Uterus (tissue), 4 donors: ENCODE measurements around the gene SCYL1. TPM values are rescaled to one million over a fixed set of nuclear protein-coding genes. Genes with fewer than 3 reads are reported as not detected.

Experiments used
- DNase-seq, 2 donors: peaks; one replicate each; pipeline ENCODE4 v3.0.0-alpha.2; 2019 to 2020
- H3K27ac ChIP-seq, 2 donors: fragments of 200-600 bp; sonication (generic); 1 replicate in 1 of 2; 2 replicates in 1 of 2; pipeline ENCODE4 v1.5.1; 2016 to 2018
- H3K27me3 ChIP-seq, 2 donors: fragments of 200-600 bp; sonication (generic); one replicate each; pipeline ENCODE4 v1.5.1; 2018 to 2019; ENCODE audit warnings: control low read depth in 1 of 2
- H3K36me3 ChIP-seq, 2 donors: fragments of 200-600 bp; sonication (generic); one replicate each; pipeline ENCODE4 v1.5.1; 2019; ENCODE audit warnings: control low read depth in 1 of 2
- H3K4me1 ChIP-seq, 2 donors: fragments of 200-600 bp; sonication (generic); one replicate each; pipeline ENCODE4 v1.5.1; 2018 to 2019; ENCODE audit warnings: control low read depth in 1 of 2
- H3K4me3 ChIP-seq, 2 donors: fragments of 200-600 bp; sonication (generic); 1 replicate in 1 of 2; 2 replicates in 1 of 2; pipeline ENCODE4 v1.5.1; 2018 to 2019; ENCODE audit warnings: mild to moderate bottlenecking in 1 of 2
- H3K9me3 ChIP-seq, 2 donors: fragments of 200-600 bp; sonication (generic); one replicate each; pipeline ENCODE4 v1.5.1; 2019; ENCODE audit warnings: control low read depth in 1 of 2
- POLR2A ChIP-seq, 2 donors: fragments of 450-650 bp; IDR thresholded peaks; one replicate each; pipeline ENCODE4 v1.6.1; 2016; ENCODE audit warnings: antibody characterized with exemption in 2 of 2, mild to moderate bottlenecking in 1 of 2, moderate library complexity in 1 of 2
- intact Hi-C: fragments of 100-400 bp; cut with DNase I; formaldehyde crosslinking; loops from one replicate; pipeline ENCODE4 v1.15.1; 2023; ENCODE audit warnings: low total_unique reads
- total RNA-seq, 4 donors: library from RNA; depleted of rRNA in 3 of 4; stranded (reverse); fragments of >200 nt in 3 of 4; gene quantifications; one replicate each; pipeline versions ENCODE4 v1.1.0 to v1.2.4, GENCODE V29; 2014 to 2023
- TF ChIP-seq, protein P1 (sequence below), 4 experiments: fragments of 200-600 bp in 2 of 4; fragments of 450-650 bp in 2 of 4; sonication (generic) in 2 of 4; IDR thresholded peaks; one replicate each; pipeline ENCODE4 v1.5.1; 2016 to 2019; ENCODE audit warnings: antibody characterized with exemption in 4 of 4, mild to moderate bottlenecking in 2 of 4, moderate library complexity in 1 of 4
- donor health status: DM: yes; HTN: yes; CAD: no.

Gene SCYL1
- total RNA-seq, 4 donors from 2014 or later: 28.8 to 101 (median 70.1) TPM

DNA sequence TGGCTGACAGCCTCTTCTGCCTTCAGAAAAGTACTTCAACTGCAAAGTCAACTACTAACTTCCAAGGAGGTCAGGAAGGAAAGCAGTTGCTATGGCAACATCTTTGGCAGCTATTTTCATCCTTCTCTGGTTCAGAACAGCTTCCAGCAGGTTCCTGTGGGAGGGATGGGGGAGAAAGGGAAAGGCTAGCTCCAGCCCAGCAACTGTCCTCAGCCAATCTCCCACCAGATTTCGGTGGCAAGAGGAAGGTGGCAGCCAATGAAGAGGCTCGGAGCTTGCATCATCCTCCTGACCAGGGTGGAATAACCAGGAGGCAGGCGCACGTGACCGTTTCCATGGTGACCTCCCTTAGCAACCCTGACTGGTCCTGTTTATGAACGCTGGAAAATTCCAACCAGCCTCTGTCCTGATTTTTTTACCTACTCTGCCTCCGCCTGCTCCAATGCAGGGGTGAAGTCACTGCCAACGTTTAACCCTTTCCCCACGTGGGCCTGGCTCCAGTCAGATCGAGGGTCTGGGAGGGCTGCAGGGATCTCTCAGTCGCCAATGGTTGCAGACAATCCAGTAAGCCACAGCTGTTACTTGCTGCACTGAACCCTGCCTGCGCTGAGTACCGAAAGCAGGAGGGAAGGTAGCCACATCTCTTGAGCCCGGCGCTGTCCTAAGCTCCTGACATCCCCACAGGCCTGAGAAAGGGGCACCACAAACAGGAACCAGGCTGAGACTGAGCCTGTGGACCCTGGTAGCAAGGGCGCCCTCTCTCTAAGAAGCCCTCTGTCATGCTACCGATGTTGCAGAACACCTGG lies 37.2 kb upstream of the SCYL1 start:
- intact Hi-C loops: no loop called here
- Histone ChIP-seq H3K36me3 (no peaks in the 10 kb centered on the region), H3K9me3 (no peaks in the 10 kb centered on the region), H3K27me3 (no peaks in the 10 kb centered on the region), H3K27ac (peak overlapping the region; percentile 97 to 98), H3K4me3 (peak overlapping the region in 1 of 2 donors; percentile 18), H3K4me1 (peaks cover 51 to 60% of the 10 kb centered on the region in 2 donors)
- TF ChIP-seq POLR2A (IDR thresholded peaks at IDR 0.05): peak in 1 of 2 donors; percentile 62
- TF ChIP-seq, protein P1, sequence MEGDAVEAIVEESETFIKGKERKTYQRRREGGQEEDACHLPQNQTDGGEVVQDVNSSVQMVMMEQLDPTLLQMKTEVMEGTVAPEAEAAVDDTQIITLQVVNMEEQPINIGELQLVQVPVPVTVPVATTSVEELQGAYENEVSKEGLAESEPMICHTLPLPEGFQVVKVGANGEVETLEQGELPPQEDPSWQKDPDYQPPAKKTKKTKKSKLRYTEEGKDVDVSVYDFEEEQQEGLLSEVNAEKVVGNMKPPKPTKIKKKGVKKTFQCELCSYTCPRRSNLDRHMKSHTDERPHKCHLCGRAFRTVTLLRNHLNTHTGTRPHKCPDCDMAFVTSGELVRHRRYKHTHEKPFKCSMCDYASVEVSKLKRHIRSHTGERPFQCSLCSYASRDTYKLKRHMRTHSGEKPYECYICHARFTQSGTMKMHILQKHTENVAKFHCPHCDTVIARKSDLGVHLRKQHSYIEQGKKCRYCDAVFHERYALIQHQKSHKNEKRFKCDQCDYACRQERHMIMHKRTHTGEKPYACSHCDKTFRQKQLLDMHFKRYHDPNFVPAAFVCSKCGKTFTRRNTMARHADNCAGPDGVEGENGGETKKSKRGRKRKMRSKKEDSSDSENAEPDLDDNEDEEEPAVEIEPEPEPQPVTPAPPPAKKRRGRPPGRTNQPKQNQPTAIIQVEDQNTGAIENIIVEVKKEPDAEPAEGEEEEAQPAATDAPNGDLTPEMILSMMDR (IDR thresholded peaks at IDR 0.05): peak in 2 of 4 experiments; percentile 17 to 37
- DNase-seq: peak; percentile 98 to 100

- TF ChIP-seq, protein P1 (IDR thresholded peaks at IDR 0.05): no peak
- no peak for TF ChIP-seq POLR2A (IDR thresholded peaks at IDR 0.05)
- H3K27me3 ChIP-seq: no peaks in the 10 kb centered on the region
- H3K4me1 ChIP-seq: peaks cover 58 to 64% of the 10 kb centered on the region in 2 donors
- DNase-seq: peak; percentile 74 to 85
- peak overlapping the region; percentile 94 to 97 for H3K27ac ChIP-seq
- intact Hi-C loops: no loop called here
- no peaks in the 10 kb centered on the region for H3K36me3 ChIP-seq
- H3K9me3 ChIP-seq: no peaks in the 10 kb centered on the region
- peak overlapping the region in 1 of 2 donors; percentile 18 for H3K4me3 ChIP-seq
Observed at GRCh38 chr11:65488273-65489034, 36.4 kb upstream of the SCYL1 start.

DNA sequence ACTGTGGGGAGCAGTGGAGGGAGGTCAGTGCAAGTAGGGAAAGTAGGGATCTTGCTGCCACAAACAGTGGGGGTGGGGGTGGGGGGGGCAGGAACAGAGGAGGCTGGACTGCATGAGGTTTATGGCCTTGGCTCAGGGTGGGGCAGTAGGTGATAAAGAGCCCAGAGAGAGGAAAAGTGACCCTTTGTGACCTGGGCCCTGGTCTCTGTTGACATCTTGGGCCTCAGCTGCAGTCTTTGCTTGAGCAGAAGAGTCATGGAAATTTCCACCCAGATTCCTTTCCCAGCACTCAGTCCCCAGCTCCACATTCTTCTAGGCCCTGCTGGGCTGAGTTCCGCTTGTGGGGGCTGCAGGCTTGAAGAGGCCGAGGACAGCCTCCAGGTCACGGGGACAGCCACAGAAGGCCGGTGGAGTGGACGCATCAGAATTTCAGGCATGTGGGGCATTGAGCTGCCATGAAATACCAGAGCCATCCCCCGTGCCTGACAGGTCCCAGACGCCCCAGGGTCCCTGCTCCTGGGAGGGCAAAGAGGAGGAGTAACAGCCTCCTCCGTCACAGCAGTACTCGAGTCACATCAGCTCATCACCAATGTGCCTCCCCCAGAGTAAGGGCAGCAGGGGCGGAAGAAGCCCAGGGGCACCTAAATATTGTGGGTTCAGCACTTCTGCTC lies 35.7 kb upstream of the SCYL1 start:
- Histone ChIP-seq H3K4me1 (peaks cover 64 to 71% of the 10 kb centered on the region in 2 donors), H3K9me3 (no peaks in the 10 kb centered on the region), H3K27ac (peak overlapping the region; percentile 94 to 97), H3K36me3 (no peaks in the 10 kb centered on the region), H3K27me3 (no peaks in the 10 kb centered on the region), H3K4me3 (no peak overlapping the region)
- intact Hi-C loops: no loop called here
- DNase-seq: peak; percentile 75 to 80
- TF ChIP-seq POLR2A (IDR thresholded peaks at IDR 0.05): peak; percentile 36 to 52
- TF ChIP-seq, protein P1 (IDR thresholded peaks at IDR 0.05): no peak

- Histone ChIP-seq H3K27ac (peak overlapping the region; percentile 94 to 97), H3K4me3 (no peak overlapping the region), H3K36me3 (no peaks in the 10 kb centered on the region), H3K4me1 (peaks cover 70 to 74% of the 10 kb centered on the region in 2 donors), H3K27me3 (no peaks in the 10 kb centered on the region), H3K9me3 (no peaks in the 10 kb centered on the region)
- TF ChIP-seq POLR2A (IDR thresholded peaks at IDR 0.05): no peak
- TF ChIP-seq, protein P1 (IDR thresholded peaks at IDR 0.05): no peak
- intact Hi-C loops: no loop called here
- peak in 1 of 2 donors; percentile 73 for DNase-seq
Observed at GRCh38 chr11:65489706-65490320, 35.1 kb upstream of the SCYL1 start.
